Measurements from ENCODE around the gene EPHB1.

DNA sequence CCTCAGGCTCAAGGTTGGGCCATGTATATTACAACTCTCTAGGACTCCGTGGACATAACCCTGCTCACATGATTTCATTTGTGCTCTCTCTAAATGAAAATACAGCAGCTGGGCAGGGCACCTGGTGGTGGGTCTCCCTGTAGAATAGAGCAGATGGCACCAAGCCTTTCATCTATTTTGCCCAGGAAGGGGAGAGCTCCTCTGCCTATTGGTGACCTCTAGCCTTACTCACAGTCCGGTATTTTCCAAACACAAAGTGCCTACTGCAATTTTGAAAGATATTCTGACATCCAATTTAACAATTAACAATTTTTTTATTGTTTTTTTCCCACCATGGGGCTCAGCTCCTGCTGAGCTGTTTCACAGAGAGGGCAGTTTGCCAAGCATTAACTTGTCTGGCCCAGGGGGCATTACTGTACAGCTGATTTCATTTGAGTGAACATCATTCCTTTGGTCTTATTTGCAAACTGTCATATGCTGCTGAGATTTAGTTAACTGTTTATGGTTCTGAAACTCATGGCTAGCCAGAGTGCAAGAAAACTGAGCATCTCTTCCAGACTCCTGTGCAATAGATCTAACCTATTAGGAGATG, 474.0 kb downstream of the EPHB1 start:
- TF ChIP-seq CTCF (IDR thresholded peaks at IDR 0.05 in 4 of 5, conservative IDR thresholded peaks at IDR 0.05 in 1 of 5), result no peak
- no peak for TF ChIP-seq POLR2A (IDR thresholded peaks at IDR 0.05)
